Measurements from ENCODE around the gene SDS. TPM values are rescaled to one million over a fixed set of nuclear protein-coding genes. Genes with fewer than 3 reads are reported as not detected.

The SDS gene
- total and polyA plus RNA-seq, 2 experiments from 2014 or later: not detected

DNA sequence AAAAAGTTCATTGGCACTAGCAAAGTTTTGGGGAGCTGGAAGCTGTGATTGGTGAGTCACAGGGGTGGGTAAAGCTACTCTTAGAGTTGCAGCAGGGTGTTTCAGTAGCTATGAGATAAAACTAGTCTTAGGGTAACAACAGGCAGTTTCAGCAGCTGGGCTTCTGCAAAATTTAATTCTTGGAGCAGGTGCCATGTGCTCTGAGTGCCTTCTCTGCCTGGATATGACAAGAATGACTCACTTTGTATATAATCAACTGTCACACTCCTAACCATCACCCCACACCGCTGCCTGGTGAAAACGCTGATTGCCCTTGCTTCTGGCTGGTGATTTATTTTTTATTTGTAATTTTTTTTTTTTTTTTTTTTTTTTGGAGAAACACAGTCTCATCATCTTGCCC lies 55.8 kb downstream of the SDS start:
- Histone ChIP-seq H3K9me2 (ENCODE audit: insufficient read depth) (no peaks in the 10 kb centered on the region), H3K4me3 (no peak overlapping the region), H3K4me1 (ENCODE audit: insufficient read depth) (no peaks in the 10 kb centered on the region), H3K27me3 (replicated peaks; ENCODE audit: insufficient read depth) (no peaks in the 10 kb centered on the region), H3K4me2 (ENCODE audit: unreplicated experiment) (no peak overlapping the region), H3K9ac (no peak overlapping the region), H4K20me1 (ENCODE audit: insufficient read depth) (no peaks in the 10 kb centered on the region), H3F3A (ENCODE audit: insufficient read depth) (no peaks in the 10 kb centered on the region), H3K27ac (no peak overlapping the region), H3K36me3 (ENCODE audit: low read depth) (no peaks in the 10 kb centered on the region), H3K9me3 (ENCODE audit: low read depth) (no peaks in the 10 kb centered on the region), H3K79me2 (ENCODE audit: insufficient read depth) (no peaks in the 10 kb centered on the region), H2AFZ (no peak overlapping the region)
- in situ Hi-C loops (cut with MboI): no loop called here
- TF ChIP-seq EZH2 (IDR thresholded peaks at IDR 0.05; ENCODE audit: insufficient read depth, poor library complexity, severe bottlenecking): no peak
- TF ChIP-seq EZH2phosphoT487 (IDR thresholded peaks at IDR 0.05; ENCODE audit: insufficient read depth, low read depth): no peak
- WGBS, 2 experiments (ENCODE audit: low coverage in 1 of 2, low lambda C conversion rate in 2 of 2, missing lambda C conversion rate in 2 of 2): 69 to 71% methylated on average over 2 of the region's 2 CpGs
- DNase-seq: no peak

DNA sequence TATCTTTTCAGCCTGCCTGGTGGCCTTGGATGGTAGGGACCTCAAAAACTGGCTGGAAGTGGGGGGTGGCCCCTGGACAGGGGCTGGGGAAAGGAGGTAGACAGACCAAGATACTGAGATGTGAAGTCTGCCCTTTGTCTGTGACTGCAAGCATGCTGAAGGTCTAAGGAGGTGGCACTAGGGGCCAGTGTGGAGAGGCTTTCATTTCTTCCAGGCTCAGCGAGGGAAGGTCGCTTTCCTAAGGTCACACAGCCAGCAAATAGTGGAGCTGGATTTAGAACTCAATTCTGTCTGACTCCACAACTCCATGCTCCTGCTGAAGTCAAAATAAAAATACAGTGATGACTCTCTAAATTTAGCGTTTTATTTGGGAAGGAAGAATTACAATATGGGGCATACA lies 56.6 kb downstream of the SDS start:
- Histone ChIP-seq H3K79me2 (ENCODE audit: insufficient read depth) (no peaks in the 10 kb centered on the region), H3K27me3 (replicated peaks; ENCODE audit: insufficient read depth) (no peaks in the 10 kb centered on the region), H3K9me3 (ENCODE audit: low read depth) (no peaks in the 10 kb centered on the region), H3K9ac (no peak overlapping the region), H3K9me2 (ENCODE audit: insufficient read depth) (no peaks in the 10 kb centered on the region), H3K4me2 (ENCODE audit: unreplicated experiment) (no peak overlapping the region), H3K27ac (no peak overlapping the region), H3K4me3 (no peak overlapping the region), H2AFZ (no peak overlapping the region), H3K36me3 (ENCODE audit: low read depth) (no peaks in the 10 kb centered on the region), H3K4me1 (ENCODE audit: insufficient read depth) (no peaks in the 10 kb centered on the region), H3F3A (ENCODE audit: insufficient read depth) (no peaks in the 10 kb centered on the region), H4K20me1 (ENCODE audit: insufficient read depth) (no peaks in the 10 kb centered on the region)
- no peak for TF ChIP-seq EZH2phosphoT487 (IDR thresholded peaks at IDR 0.05; ENCODE audit: insufficient read depth, low read depth)
- TF ChIP-seq EZH2 (IDR thresholded peaks at IDR 0.05; ENCODE audit: insufficient read depth, poor library complexity, severe bottlenecking): no peak
- in situ Hi-C loops (cut with MboI): no loop called here
- 83 to 89% methylated on average over 3 of the region's 3 CpGs for WGBS, 2 experiments (ENCODE audit: low coverage in 1 of 2, low lambda C conversion rate in 2 of 2, missing lambda C conversion rate in 2 of 2)
- DNase-seq: no peak

- Histone ChIP-seq H2AFZ (no peak overlapping the region), H3K27ac (no peak overlapping the region), H3K9me2 (ENCODE audit: insufficient read depth) (no peaks in the 10 kb centered on the region), H3K4me3 (no peak overlapping the region), H3K36me3 (ENCODE audit: low read depth) (no peaks in the 10 kb centered on the region), H3K79me2 (ENCODE audit: insufficient read depth) (no peaks in the 10 kb centered on the region), H3K9ac (no peak overlapping the region), H4K20me1 (ENCODE audit: insufficient read depth) (no peaks in the 10 kb centered on the region), H3K4me2 (ENCODE audit: unreplicated experiment) (no peak overlapping the region), H3K4me1 (ENCODE audit: insufficient read depth) (no peaks in the 10 kb centered on the region), H3K9me3 (ENCODE audit: low read depth) (no peaks in the 10 kb centered on the region), H3F3A (ENCODE audit: insufficient read depth) (no peaks in the 10 kb centered on the region), H3K27me3 (replicated peaks; ENCODE audit: insufficient read depth) (no peaks in the 10 kb centered on the region)
- TF ChIP-seq EZH2phosphoT487 (IDR thresholded peaks at IDR 0.05; ENCODE audit: insufficient read depth, low read depth) (no peak), EZH2 (IDR thresholded peaks at IDR 0.05; ENCODE audit: insufficient read depth, poor library complexity, severe bottlenecking) (no peak)
- in situ Hi-C loops (cut with MboI): no loop called here
- DNase-seq: no peak
- WGBS, 2 experiments (ENCODE audit: low coverage in 1 of 2, low lambda C conversion rate in 2 of 2, missing lambda C conversion rate in 2 of 2): 84 to 89% methylated on average over 5 of the region's 5 CpGs
Observed at GRCh38 chr12:113346353-113346752, 57.3 kb downstream of the SDS start.

- Histone ChIP-seq H3K4me2 (ENCODE audit: unreplicated experiment) (no peak overlapping the region), H3K9ac (no peak overlapping the region), H3K9me3 (ENCODE audit: low read depth) (no peaks in the 10 kb centered on the region), H3K4me3 (no peak overlapping the region), H3K79me2 (ENCODE audit: insufficient read depth) (no peaks in the 10 kb centered on the region), H3K36me3 (ENCODE audit: low read depth) (no peaks in the 10 kb centered on the region), H3K27ac (no peak overlapping the region), H3K9me2 (ENCODE audit: insufficient read depth) (no peaks in the 10 kb centered on the region), H2AFZ (no peak overlapping the region), H4K20me1 (ENCODE audit: insufficient read depth) (no peaks in the 10 kb centered on the region), H3K4me1 (ENCODE audit: insufficient read depth) (no peaks in the 10 kb centered on the region), H3K27me3 (replicated peaks; ENCODE audit: insufficient read depth) (no peaks in the 10 kb centered on the region), H3F3A (ENCODE audit: insufficient read depth) (no peaks in the 10 kb centered on the region)
- 91 to 93% methylated on average over 6 of the region's 6 CpGs for WGBS, 2 experiments (ENCODE audit: low coverage in 1 of 2, low lambda C conversion rate in 2 of 2, missing lambda C conversion rate in 2 of 2)
- DNase-seq: no peak
- in situ Hi-C loops (cut with MboI): no loop called here
- no peak for TF ChIP-seq EZH2phosphoT487 (IDR thresholded peaks at IDR 0.05; ENCODE audit: insufficient read depth, low read depth)
- TF ChIP-seq EZH2 (IDR thresholded peaks at IDR 0.05; ENCODE audit: insufficient read depth, poor library complexity, severe bottlenecking): no peak
Observed at GRCh38 chr12:113345318-113345717, 58.4 kb downstream of the SDS start.

Other genes starting within 250 kb of the SDS start
- gene DDX54, start 218.4 kb downstream of the SDS start, total RNA-seq (2014; rRNA removed; shearing (Covaris generic)): 34.9 and 44.5 TPM in 2 replicates
- gene DDX54, start 218.4 kb downstream of the SDS start, polyA plus RNA-seq (2016; fragmentation: Nextera tagmentation; extraction: Ambion mirVana): 27.7 and 28.1 TPM in 2 replicates
- 16.2 and 19.2 TPM in 2 replicates for gene RITA1, start 218.2 kb downstream of the SDS start, total RNA-seq (2014; rRNA removed; shearing (Covaris generic))
- gene RITA1, start 218.2 kb downstream of the SDS start, polyA plus RNA-seq (2016; fragmentation: Nextera tagmentation; extraction: Ambion mirVana): 12.5 and 15.6 TPM in 2 replicates
- gene TPCN1, start 182.4 kb downstream of the SDS start, total RNA-seq (2014; rRNA removed; shearing (Covaris generic)): 9.0 and 11.6 TPM in 2 replicates
- 15.9 and 17.6 TPM in 2 replicates for gene TPCN1, start 182.4 kb downstream of the SDS start, polyA plus RNA-seq (2016; fragmentation: Nextera tagmentation; extraction: Ambion mirVana)
- gene SLC8B1, start 68.8 kb downstream of the SDS start, total RNA-seq (2014; rRNA removed; shearing (Covaris generic)): 5.8 and 6.6 TPM in 2 replicates
- 9.0 and 10.9 TPM in 2 replicates for gene SLC8B1, start 68.8 kb downstream of the SDS start, polyA plus RNA-seq (2016; fragmentation: Nextera tagmentation; extraction: Ambion mirVana)
- 38.5 and 43.6 TPM in 2 replicates for gene PLBD2, start 45.3 kb downstream of the SDS start, total RNA-seq (2014; rRNA removed; shearing (Covaris generic))
- gene PLBD2, start 45.3 kb downstream of the SDS start, polyA plus RNA-seq (2016; fragmentation: Nextera tagmentation; extraction: Ambion mirVana): 58.5 and 64.9 TPM in 2 replicates
- 5.1 and 6.3 TPM in 2 replicates for gene SDSL, start 18.5 kb upstream of the SDS start, total RNA-seq (2014; rRNA removed; shearing (Covaris generic))
- 13.4 and 14.6 TPM in 2 replicates for gene SDSL, start 18.5 kb upstream of the SDS start, polyA plus RNA-seq (2016; fragmentation: Nextera tagmentation; extraction: Ambion mirVana)
- not detected in 2 replicates for gene LHX5, start 68.0 kb upstream of the SDS start, total RNA-seq (2014; rRNA removed; shearing (Covaris generic))
- gene LHX5, start 68.0 kb upstream of the SDS start, polyA plus RNA-seq (2016; fragmentation: Nextera tagmentation; extraction: Ambion mirVana): not detected in 2 replicates